Measurements from ENCODE around the gene HIPK3. TPM values are rescaled to one million over a fixed set of nuclear protein-coding genes. Genes with fewer than 3 reads are reported as not detected.

HIPK3 gene
- total RNA-seq, 2 donors from 2014 or later: 39.1 to 60.3 TPM

DNA sequence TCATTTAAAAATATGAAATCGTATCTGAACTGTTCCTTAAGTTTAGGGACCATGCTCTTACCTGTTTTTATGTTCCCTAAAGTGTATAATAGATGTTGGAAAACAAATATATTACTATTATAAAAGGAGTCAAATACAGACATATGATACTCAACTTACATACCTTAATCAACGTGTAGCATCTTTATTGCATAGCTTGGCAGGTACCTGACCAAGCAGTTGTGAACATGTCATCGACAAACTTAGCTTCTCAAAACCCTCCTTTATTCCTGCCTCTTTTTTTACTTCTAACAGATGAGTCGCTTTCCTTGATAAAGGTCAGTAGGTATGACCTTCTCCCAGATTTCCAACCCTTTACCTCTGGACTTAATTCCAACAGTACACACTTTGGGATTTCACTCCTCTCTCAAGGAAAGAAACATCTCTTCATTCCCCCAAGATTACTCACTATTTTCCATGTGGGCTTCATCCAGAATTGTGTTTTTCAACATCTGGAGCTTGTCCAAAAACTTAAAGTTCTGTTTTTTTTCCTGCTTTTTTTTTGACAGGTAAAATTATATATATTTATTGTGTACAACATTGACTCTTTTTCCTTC is 11.9 kb downstream of the HIPK3 start:
- no peak for DNase-seq (ENCODE audit: low spot score)
- H3K27ac Mint-ChIP-seq: peak overlapping the region in 1 of 2 donors; percentile 45
- H3K4me1 Mint-ChIP-seq (ENCODE audit: low read depth in 2 of 2): peaks cover 18 to 23% of the 10 kb centered on the region in 2 donors
- H3K4me3 Mint-ChIP-seq: no peak overlapping the region
- no peaks in the 10 kb centered on the region for H3K9me3 Mint-ChIP-seq
- no peaks in the 10 kb centered on the region for H3K36me3 Mint-ChIP-seq
- H3K27me3 Mint-ChIP-seq: no peaks in the 10 kb centered on the region
- no peak for ATAC-seq

- H3K27ac Mint-ChIP-seq: peak overlapping the region in 1 of 2 donors; percentile 45
- ATAC-seq (no peak), DNase-seq (ENCODE audit: low spot score) (no peak)
- no peaks in the 10 kb centered on the region for H3K27me3 Mint-ChIP-seq
- H3K4me3 Mint-ChIP-seq: no peak overlapping the region
- peaks cover 20 to 23% of the 10 kb centered on the region in 2 donors for H3K4me1 Mint-ChIP-seq (ENCODE audit: low read depth in 2 of 2)
- H3K36me3 Mint-ChIP-seq: no peaks in the 10 kb centered on the region
- H3K9me3 Mint-ChIP-seq: no peaks in the 10 kb centered on the region
Observed at GRCh38 chr11:33269822-33270221, 12.6 kb downstream of the HIPK3 start.

- DNase-seq (ENCODE audit: low spot score) (no peak), ATAC-seq (no peak)
- Mint-ChIP-seq H3K4me3 (no peak overlapping the region), H3K27ac (no peak overlapping the region), H3K36me3 (no peaks in the 10 kb centered on the region), H3K4me1 (ENCODE audit: low read depth in 2 of 2) (peaks cover 20 to 23% of the 10 kb centered on the region in 2 donors), H3K9me3 (no peaks in the 10 kb centered on the region), H3K27me3 (no peaks in the 10 kb centered on the region)
Observed at GRCh38 chr11:33271059-33271458, 13.9 kb downstream of the HIPK3 start.

DNA sequence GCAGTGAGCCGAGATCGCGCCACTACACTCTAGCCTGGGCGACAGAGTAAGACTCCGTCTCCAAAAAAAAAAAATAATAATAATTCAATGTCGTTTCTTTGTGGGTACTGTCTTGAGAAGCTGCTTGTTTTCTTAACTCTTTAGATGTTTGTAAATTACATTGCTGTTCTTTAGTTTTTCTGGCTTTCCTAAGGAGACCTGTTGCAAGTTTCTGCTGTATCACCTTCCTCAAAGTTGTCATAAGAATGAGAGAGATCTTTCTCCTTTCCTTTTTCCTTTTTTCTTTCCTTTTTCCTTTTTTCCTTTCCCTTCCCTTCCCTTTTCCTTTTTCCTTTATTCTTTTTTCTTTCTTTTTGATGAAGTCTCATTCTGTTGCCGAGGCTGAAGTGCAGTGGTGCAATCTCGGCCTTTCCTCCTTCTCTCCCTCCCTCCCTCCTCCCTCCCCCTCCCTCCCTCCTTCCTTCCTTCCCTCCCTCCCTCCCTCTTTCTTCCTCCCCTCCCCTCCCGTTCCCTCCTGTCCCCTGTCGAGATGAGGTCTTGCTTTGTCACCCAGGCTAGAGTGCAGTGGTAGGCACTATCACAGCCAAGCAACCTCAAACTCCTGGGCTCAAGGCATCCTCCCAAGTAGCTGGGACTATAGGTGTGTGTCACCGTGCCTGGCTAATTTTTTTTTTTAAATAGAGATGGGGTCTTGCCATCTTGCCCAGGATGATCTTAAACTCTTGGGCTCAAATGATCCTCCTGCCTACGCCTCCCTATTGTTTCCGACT is 15.3 kb downstream of the HIPK3 start:
- Mint-ChIP-seq H3K4me3 (no peak overlapping the region), H3K9me3 (no peaks in the 10 kb centered on the region), H3K4me1 (ENCODE audit: low read depth in 2 of 2) (peaks cover 27% of the 10 kb centered on the region in 2 donors), H3K27me3 (no peaks in the 10 kb centered on the region), H3K36me3 (no peaks in the 10 kb centered on the region), H3K27ac (peak overlapping the region in 1 of 2 donors; percentile 59)
- no peak for ATAC-seq
- DNase-seq (ENCODE audit: low spot score): no peak

DNA sequence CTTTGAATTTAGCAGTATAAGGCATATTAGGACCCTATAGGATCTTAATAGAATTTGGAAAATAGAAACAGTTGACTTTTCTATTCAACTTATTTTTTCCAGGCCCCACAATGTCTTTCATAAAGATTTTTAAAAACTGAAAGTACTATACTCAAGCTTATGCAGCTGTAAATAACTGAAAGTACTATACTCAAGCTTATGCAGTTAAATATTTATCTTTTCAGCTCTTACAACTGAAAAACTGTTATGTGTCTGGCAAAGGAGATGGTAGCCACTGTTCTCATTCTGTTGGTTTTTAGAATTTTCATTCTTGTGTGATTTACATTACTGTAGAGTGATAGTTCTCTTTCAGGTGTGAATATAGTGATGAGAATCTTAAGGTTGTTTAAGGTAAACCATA is 16.5 kb downstream of the HIPK3 start:
- peaks cover 35 to 36% of the 10 kb centered on the region in 2 donors for H3K4me1 Mint-ChIP-seq (ENCODE audit: low read depth in 2 of 2)
- H3K36me3 Mint-ChIP-seq: no peaks in the 10 kb centered on the region
- no peak for DNase-seq (ENCODE audit: low spot score)
- H3K9me3 Mint-ChIP-seq: no peaks in the 10 kb centered on the region
- H3K27me3 Mint-ChIP-seq: no peaks in the 10 kb centered on the region
- ATAC-seq: no peak
- no peak overlapping the region for H3K27ac Mint-ChIP-seq
- H3K4me3 Mint-ChIP-seq: no peak overlapping the region

DNA sequence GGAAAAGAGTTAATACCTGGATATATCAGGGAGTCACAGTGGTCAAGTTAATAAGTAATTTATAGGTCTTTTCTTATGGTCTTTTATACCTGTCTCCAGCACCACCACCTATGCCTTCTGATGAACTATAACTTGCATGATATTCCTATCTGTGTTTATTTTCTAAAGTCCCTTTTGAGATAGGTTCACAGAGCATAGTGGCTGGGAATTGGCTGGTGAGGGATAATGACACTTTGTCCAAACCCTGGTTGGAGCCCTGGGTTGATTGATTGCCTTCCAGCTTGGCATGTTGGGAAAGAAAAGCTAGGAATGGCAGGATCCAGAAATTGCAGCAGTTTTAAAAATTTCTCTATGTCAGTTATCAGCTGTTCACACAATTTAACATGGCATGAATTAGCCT is 23.2 kb downstream of the HIPK3 start:
- Mint-ChIP-seq H3K9me3 (no peaks in the 10 kb centered on the region), H3K4me3 (no peak overlapping the region), H3K27me3 (no peaks in the 10 kb centered on the region), H3K36me3 (no peaks in the 10 kb centered on the region), H3K4me1 (ENCODE audit: low read depth in 2 of 2) (peaks cover 35 to 44% of the 10 kb centered on the region in 2 donors), H3K27ac (no peak overlapping the region)
- ATAC-seq (no peak), DNase-seq (ENCODE audit: low spot score) (no peak)

- no peaks in the 10 kb centered on the region for H3K9me3 Mint-ChIP-seq
- H3K4me1 Mint-ChIP-seq (ENCODE audit: low read depth in 2 of 2): peaks cover 35 to 44% of the 10 kb centered on the region in 2 donors
- no peak overlapping the region for H3K27ac Mint-ChIP-seq
- H3K4me3 Mint-ChIP-seq: no peak overlapping the region
- no peak for ATAC-seq
- H3K27me3 Mint-ChIP-seq: no peaks in the 10 kb centered on the region
- H3K36me3 Mint-ChIP-seq: no peaks in the 10 kb centered on the region
- DNase-seq (ENCODE audit: low spot score): no peak
Observed at GRCh38 chr11:33281758-33282157, 24.6 kb downstream of the HIPK3 start.

DNA sequence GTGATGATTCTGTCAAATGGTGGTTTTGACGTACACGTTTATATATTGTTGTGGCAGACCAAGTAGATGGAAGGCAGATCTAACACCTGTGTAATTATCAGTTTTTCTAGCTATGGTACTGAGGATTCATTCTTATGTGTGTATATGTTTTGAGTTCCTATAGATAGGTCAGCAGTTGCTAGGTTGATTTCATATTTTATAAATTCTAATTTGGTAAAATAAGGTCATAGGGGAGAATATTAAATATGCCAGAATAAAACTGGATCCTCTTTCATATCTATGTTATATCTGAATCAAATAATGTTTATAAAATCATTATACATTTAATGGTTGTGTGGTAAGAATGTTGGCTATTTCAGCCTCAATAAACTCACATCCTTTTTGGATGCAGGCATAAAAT is 27.6 kb downstream of the HIPK3 start:
- Mint-ChIP-seq H3K4me1 (ENCODE audit: low read depth in 2 of 2) (peaks cover 22 to 29% of the 10 kb centered on the region in 2 donors), H3K4me3 (no peak overlapping the region), H3K36me3 (peaks cover 6% of the 10 kb centered on the region), H3K27ac (peak overlapping the region in 1 of 2 donors; percentile 29), H3K9me3 (no peaks in the 10 kb centered on the region), H3K27me3 (no peaks in the 10 kb centered on the region)
- ATAC-seq (no peak), DNase-seq (ENCODE audit: low spot score) (no peak)

GRCh38 chr11:33290319-33290718 is 33.1 kb downstream of the HIPK3 start:
- no peaks in the 10 kb centered on the region for H3K9me3 Mint-ChIP-seq
- H3K4me1 Mint-ChIP-seq (ENCODE audit: low read depth in 2 of 2): peaks cover 18 to 21% of the 10 kb centered on the region in 2 donors
- no peak for ATAC-seq
- H3K4me3 Mint-ChIP-seq: no peak overlapping the region
- no peak overlapping the region for H3K27ac Mint-ChIP-seq
- DNase-seq (ENCODE audit: low spot score): no peak
- H3K36me3 Mint-ChIP-seq: peaks cover 6% of the 10 kb centered on the region
- no peaks in the 10 kb centered on the region for H3K27me3 Mint-ChIP-seq

GRCh38 chr11:33291004-33291777 is 34.0 kb downstream of the HIPK3 start:
- Mint-ChIP-seq H3K4me1 (ENCODE audit: low read depth in 2 of 2) (peaks cover 24 to 30% of the 10 kb centered on the region in 2 donors), H3K36me3 (peaks cover 10% of the 10 kb centered on the region), H3K9me3 (no peaks in the 10 kb centered on the region), H3K27me3 (no peaks in the 10 kb centered on the region), H3K27ac (no peak overlapping the region), H3K4me3 (no peak overlapping the region)
- ATAC-seq (no peak), DNase-seq (ENCODE audit: low spot score) (no peak)

- Mint-ChIP-seq H3K9me3 (no peaks in the 10 kb centered on the region), H3K36me3 (peaks cover 8% of the 10 kb centered on the region), H3K27me3 (no peaks in the 10 kb centered on the region), H3K4me1 (ENCODE audit: low read depth in 2 of 2) (peaks cover 29 to 33% of the 10 kb centered on the region in 2 donors), H3K4me3 (no peak overlapping the region), H3K27ac (no peak overlapping the region)
- ATAC-seq (no peak), DNase-seq (ENCODE audit: low spot score) (no peak)
Observed at GRCh38 chr11:33292311-33292710, 35.1 kb downstream of the HIPK3 start.

GRCh38 chr11:33294224-33294623 is 37.0 kb downstream of the HIPK3 start:
- Mint-ChIP-seq H3K27me3 (no peaks in the 10 kb centered on the region), H3K9me3 (no peaks in the 10 kb centered on the region), H3K27ac (no peak overlapping the region), H3K4me1 (ENCODE audit: low read depth in 2 of 2) (peaks cover 30 to 35% of the 10 kb centered on the region in 2 donors), H3K36me3 (peaks cover 4% of the 10 kb centered on the region), H3K4me3 (no peak overlapping the region)
- DNase-seq (ENCODE audit: low spot score): no peak
- no peak for ATAC-seq

DNA sequence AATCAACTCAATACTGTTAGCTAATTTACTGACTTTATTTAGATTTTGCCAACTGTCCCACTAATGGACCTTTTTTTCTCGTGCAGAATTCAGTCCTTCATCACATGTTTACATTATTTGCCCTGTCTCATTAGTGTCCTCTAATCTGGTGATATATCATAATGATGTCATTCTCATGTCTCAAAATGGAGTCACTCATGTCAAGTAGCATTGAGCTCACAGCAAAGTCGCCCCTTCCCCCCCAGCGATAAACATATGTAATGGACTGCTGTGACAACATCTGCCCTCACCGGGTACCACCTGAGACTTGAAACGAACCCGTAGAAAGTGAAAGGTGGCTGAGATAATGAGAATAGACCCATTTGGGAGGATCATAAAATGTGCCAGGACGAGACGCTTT is 37.6 kb downstream of the HIPK3 start:
- Mint-ChIP-seq H3K27ac (no peak overlapping the region), H3K4me3 (no peak overlapping the region), H3K9me3 (no peaks in the 10 kb centered on the region), H3K4me1 (ENCODE audit: low read depth in 2 of 2) (peaks cover 28 to 33% of the 10 kb centered on the region in 2 donors), H3K36me3 (peaks cover 4% of the 10 kb centered on the region), H3K27me3 (no peaks in the 10 kb centered on the region)
- DNase-seq (ENCODE audit: low spot score): no peak
- ATAC-seq: no peak

DNA sequence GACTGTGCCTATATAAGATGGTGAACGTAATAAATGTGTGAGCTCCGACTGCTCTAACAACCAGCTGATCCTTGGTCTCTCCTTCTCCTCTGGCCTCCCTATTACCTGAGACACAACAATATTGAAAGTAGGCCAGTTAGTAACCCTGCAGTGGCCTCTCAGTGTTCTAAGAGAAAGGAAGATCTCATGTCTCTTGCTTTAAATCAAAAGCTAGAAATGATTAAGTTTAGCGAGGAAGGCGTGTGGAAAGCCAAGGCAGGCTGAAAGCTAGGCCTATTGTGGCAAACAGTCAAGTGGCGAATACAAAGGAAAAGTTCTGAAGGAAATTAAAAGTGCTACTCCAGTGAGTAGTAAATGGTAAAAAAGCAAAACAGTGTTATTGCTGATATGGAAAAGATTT is 39.5 kb downstream of the HIPK3 start:
- no peak overlapping the region for H3K4me3 Mint-ChIP-seq
- ATAC-seq (no peak), DNase-seq (ENCODE audit: low spot score) (no peak)
- H3K27me3 Mint-ChIP-seq: no peaks in the 10 kb centered on the region
- peaks cover 27 to 30% of the 10 kb centered on the region in 2 donors for H3K4me1 Mint-ChIP-seq (ENCODE audit: low read depth in 2 of 2)
- H3K9me3 Mint-ChIP-seq: no peaks in the 10 kb centered on the region
- peaks cover 4% of the 10 kb centered on the region for H3K36me3 Mint-ChIP-seq
- H3K27ac Mint-ChIP-seq: no peak overlapping the region
